ENCODE measurements around the gene DENND4C.

DNA sequence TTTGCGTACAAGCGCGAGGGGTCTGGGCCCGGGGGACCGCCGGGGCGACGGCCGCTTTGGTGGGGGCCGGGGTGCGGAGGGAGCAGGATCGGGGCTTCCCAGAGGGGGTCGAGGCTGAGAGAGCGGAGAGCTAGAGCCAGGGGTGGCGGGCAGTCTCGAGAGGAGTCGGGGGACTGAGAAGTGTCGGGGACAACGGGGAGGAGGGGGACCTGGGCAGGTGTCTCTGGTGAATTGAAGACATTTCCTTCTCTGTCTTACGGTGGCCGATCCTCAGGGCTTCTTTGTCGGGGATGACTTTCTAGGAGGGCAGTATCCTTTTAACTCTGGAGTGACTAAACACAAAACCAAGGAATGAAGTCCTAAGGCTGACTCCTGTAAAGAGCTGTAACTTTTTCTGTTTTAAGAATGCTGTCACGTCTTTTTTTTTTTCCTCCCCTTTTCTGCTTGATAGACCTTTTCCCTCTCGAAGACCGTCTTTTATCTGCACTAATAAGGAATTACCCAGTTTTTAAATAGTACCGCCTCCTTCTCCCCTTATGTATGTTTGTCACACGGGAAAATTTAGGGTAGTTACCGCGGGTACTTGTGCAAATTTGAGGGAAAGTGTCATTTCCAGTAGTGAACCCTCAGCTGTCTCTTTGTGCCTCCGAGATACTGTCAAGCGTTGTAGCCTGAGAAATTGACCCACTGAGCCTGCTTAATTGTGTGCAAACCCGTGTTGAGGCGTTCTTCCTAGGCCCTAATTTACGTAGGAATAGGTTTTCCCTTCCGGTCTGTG lies 822 bp downstream of the DENND4C start:
- TF ChIP-seq, protein P1, sequence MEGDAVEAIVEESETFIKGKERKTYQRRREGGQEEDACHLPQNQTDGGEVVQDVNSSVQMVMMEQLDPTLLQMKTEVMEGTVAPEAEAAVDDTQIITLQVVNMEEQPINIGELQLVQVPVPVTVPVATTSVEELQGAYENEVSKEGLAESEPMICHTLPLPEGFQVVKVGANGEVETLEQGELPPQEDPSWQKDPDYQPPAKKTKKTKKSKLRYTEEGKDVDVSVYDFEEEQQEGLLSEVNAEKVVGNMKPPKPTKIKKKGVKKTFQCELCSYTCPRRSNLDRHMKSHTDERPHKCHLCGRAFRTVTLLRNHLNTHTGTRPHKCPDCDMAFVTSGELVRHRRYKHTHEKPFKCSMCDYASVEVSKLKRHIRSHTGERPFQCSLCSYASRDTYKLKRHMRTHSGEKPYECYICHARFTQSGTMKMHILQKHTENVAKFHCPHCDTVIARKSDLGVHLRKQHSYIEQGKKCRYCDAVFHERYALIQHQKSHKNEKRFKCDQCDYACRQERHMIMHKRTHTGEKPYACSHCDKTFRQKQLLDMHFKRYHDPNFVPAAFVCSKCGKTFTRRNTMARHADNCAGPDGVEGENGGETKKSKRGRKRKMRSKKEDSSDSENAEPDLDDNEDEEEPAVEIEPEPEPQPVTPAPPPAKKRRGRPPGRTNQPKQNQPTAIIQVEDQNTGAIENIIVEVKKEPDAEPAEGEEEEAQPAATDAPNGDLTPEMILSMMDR (IDR thresholded peaks at IDR 0.05): no peak
- TF ChIP-seq POLR2A (IDR thresholded peaks at IDR 0.05; ENCODE audit: low read length): no peak
- no peak for TF ChIP-seq RFX5 (IDR thresholded peaks at IDR 0.05)
- TF ChIP-seq EP300 (IDR thresholded peaks at IDR 0.05): no peak
- no peak for TF ChIP-seq MAZ (IDR thresholded peaks at IDR 0.05; ENCODE audit: borderline replicate concordance, low read depth, low read length)
- no peak for TF ChIP-seq JUN (IDR thresholded peaks at IDR 0.05)
- TF ChIP-seq, protein P2, sequence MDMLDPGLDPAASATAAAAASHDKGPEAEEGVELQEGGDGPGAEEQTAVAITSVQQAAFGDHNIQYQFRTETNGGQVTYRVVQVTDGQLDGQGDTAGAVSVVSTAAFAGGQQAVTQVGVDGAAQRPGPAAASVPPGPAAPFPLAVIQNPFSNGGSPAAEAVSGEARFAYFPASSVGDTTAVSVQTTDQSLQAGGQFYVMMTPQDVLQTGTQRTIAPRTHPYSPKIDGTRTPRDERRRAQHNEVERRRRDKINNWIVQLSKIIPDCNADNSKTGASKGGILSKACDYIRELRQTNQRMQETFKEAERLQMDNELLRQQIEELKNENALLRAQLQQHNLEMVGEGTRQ (IDR thresholded peaks at IDR 0.05): no peak
- no peak for TF ChIP-seq RARB (CRISPR knock-in tag; IDR thresholded peaks at IDR 0.05)
